GM18502 (cell line): ENCODE results near the gene HIVEP2.

Source experiments
- ATAC-seq: cut with Tn5 transposase; IDR thresholded peaks from one replicate; pipeline ENCODE4 v1.9.1; 2021; ENCODE audit warnings: mild to moderate bottlenecking; ENCODE audit not compliant: unreplicated experiment, poor library complexity

HIVEP2 gene

GRCh38 chr6:142753196-142753595, 191.8 kb downstream of the HIVEP2 start:
- no peak for ATAC-seq

GRCh38 chr6:142752348-142752747, 192.6 kb downstream of the HIVEP2 start:
- no peak for ATAC-seq

- no peak for ATAC-seq
These were observed 193.5 kb downstream of the HIVEP2 start for GRCh38 chr6:142751452-142751851.

- no peak for ATAC-seq
These were observed 194.0 kb downstream of the HIVEP2 start for GRCh38 chr6:142750998-142751397.

- ATAC-seq, result no peak
These were observed 195.4 kb downstream of the HIVEP2 start for GRCh38 chr6:142749556-142749955.

GRCh38 chr6:142746524-142746923, 198.5 kb downstream of the HIVEP2 start:
- peak; percentile 72 for ATAC-seq

- ATAC-seq, result no peak
These were observed 200.1 kb downstream of the HIVEP2 start for GRCh38 chr6:142744836-142745235.

GRCh38 chr6:142740449-142740848, 204.5 kb downstream of the HIVEP2 start:
- no peak for ATAC-seq

- no peak for ATAC-seq
These were observed 206.2 kb downstream of the HIVEP2 start for GRCh38 chr6:142738731-142739130.

- no peak for ATAC-seq
These were observed 207.0 kb downstream of the HIVEP2 start for GRCh38 chr6:142738035-142738396.

- no peak for ATAC-seq
These were observed 207.5 kb downstream of the HIVEP2 start for GRCh38 chr6:142737368-142738034.

GRCh38 chr6:142735204-142735603, 209.8 kb downstream of the HIVEP2 start:
- ATAC-seq, result no peak

- no peak for ATAC-seq
These were observed 212.2 kb downstream of the HIVEP2 start for GRCh38 chr6:142732790-142733189.

- ATAC-seq, result no peak
These were observed 213.4 kb downstream of the HIVEP2 start for GRCh38 chr6:142731611-142732010.

- no peak for ATAC-seq
These were observed 215.4 kb downstream of the HIVEP2 start for GRCh38 chr6:142729618-142730017.

GRCh38 chr6:142728910-142729481, 216.0 kb downstream of the HIVEP2 start:
- ATAC-seq, result no peak

GRCh38 chr6:142728364-142728763, 216.6 kb downstream of the HIVEP2 start:
- ATAC-seq, result no peak

- no peak for ATAC-seq
These were observed 218.4 kb downstream of the HIVEP2 start for GRCh38 chr6:142726616-142727015.

GRCh38 chr6:142725024-142725770, 219.8 kb downstream of the HIVEP2 start:
- ATAC-seq, result no peak

- ATAC-seq, result no peak
These were observed 222.1 kb downstream of the HIVEP2 start for GRCh38 chr6:142722841-142723240.

- ATAC-seq, result peak; percentile 40
These were observed 223.0 kb downstream of the HIVEP2 start for GRCh38 chr6:142722012-142722411.
